HG02970 (cell line): Measurements from ENCODE around the gene ZNRF3.

Experiments used
- ATAC-seq: cut with Tn5 transposase; IDR thresholded peaks from one replicate; pipeline ENCODE4 v1.9.1; 2021; ENCODE audit warnings: mild to moderate bottlenecking, moderate library complexity, moderate number of reproducible peaks; ENCODE audit not compliant: unreplicated experiment, low FRiP score

Gene ZNRF3

DNA sequence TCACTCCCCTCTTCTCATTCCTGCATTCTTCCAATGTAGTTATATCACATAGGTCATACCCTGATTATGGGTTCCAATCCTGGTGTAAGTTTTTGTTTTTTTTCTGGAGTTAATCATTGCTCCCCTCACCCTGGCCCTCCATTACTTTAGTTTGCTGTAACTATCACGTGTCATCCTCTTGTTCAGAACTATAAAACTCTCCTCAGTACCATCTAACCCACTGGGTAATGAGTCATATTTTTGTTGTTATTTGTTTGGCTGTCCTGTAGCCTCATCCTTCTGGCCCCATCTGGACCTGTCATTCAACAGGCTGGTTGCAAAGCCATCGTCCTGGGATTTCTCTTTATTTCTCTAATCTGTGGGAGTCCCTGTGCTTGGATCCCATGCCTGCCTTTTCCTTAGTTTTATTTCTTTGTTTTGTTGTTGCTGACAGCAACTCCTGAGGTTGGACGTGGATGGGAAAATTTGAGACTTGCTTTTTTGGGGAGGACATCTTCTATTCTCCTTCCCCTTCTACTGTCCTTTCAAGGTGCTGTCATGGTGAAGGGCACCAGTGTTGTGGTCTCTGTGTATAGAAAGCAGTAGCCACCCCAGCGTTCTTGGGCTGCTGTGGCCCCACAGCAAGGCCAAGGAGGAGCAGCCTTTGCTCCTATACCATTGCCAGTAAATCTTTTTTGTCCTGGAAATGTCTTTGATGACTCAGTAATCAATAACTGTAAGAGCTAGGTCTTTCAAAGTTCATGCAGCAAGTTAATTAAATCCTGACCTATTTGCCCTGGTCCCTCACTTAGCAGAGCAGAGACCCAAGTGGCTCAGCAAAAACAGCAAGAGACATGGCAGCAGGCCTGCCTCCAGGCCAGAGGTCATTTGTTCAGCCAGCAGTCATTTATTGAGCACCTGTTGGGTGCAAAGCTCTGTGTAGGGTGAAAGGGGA lies 95.8 kb downstream of the ZNRF3 start:
- ATAC-seq = no peak

DNA sequence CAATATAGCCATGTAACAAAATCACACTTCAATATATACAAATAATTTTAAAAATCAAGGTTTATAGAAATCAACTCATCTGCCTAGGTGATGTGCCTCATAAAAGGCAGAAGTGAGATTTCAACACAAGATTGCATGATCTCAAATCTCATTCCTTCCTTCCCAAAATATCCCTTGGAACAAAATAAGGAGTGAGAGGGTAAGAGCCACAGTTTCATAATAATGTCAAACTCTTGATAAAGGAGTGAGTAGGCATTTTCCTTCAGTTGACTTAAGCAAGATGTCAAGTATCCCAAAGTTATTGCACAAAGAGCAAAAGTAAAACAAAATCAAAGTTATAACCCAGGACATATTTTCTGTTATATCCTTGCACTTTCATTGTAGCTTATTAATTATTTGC lies 97.0 kb downstream of the ZNRF3 start:
- no peak for ATAC-seq

GRCh38 chr22:28981818-28982499 lies 98.6 kb downstream of the ZNRF3 start:
- no peak for ATAC-seq

DNA sequence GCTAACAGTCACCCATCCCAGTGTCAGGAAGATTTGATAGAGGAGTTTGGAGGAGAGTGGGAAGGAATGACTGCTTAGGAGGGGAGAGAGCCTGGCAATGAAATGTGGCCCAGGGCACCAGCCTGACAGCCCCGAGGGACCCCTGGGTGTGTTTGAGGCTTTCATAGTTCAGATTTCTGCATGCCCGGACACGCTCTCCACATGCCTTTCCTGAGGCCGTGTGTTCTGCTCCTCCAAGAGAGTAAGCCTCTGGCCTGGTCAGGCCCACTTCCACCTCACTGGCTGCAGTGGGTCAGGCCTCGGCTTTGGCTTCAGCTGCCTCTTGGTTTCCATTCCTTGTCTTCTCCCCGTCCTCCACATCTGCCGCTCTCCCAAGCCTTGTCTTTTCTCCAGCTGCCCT lies 99.8 kb downstream of the ZNRF3 start:
- ATAC-seq = no peak

- no peak for ATAC-seq
These were observed 100.5 kb downstream of the ZNRF3 start for GRCh38 chr22:28983788-28984441.

DNA sequence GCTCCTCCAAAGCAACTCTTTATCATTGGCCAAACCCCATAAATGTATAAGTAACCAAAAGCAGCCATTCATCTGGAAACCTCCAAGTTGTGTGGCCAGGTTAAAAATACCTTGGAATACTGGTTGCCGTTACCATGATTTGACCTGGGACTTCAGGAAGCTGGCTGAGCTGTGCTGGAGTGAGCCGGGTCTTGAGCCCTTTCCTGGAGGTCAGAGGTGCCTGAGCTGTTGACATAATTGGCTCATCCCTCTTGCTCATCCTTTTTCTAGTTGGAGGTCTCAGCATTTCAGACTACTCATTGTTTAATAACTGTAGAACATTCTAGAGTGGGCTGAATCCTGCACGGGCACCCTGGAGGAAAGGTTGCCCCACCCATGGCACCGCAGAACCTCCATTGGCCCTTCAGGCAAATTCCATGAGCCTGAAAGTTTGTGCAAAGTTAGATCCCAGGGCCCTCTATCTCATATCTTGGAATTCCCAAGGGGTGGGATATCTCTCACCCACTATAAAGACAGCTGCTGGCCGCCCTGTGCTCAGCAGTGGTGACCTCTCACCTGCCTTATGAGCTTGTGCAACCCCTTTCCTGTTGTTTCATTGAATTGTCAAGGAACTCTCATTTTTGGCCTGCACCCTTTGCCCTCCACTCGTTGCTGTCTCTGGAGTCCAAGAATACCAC lies 101.2 kb downstream of the ZNRF3 start:
- no peak for ATAC-seq

DNA sequence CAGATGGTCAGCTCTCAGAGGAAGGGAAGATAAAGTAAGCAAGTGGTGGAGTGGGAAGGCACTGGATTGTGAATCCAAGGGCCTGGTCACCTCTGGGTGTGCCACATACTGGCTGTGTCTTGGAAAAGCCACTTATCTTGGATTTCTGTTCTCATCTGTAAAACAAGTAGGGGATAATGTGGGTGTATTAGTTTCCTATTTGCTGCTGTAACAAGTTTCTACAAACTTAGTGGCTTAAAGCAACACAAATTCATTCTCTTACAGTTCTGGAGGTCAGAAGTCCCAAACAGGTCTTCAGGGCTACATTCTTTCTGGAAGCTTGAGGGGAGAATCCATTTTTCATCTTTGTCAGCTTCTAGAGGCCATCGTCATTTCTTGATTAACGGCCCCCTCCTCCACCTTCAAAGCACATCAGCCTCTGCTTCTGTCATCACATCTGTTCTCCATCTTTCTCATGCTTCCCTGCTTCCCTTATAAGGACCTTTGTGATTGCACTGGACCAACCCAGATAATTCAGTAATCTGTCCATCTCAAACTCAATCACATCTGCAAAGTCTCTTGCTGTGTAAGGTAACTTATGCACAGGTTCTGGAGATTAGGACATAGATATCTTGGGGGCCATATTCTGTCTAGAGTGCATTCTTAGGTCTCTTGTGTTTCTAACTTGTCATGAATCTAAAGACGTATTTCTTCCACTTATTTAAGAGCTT lies 102.4 kb downstream of the ZNRF3 start:
- no peak for ATAC-seq

DNA sequence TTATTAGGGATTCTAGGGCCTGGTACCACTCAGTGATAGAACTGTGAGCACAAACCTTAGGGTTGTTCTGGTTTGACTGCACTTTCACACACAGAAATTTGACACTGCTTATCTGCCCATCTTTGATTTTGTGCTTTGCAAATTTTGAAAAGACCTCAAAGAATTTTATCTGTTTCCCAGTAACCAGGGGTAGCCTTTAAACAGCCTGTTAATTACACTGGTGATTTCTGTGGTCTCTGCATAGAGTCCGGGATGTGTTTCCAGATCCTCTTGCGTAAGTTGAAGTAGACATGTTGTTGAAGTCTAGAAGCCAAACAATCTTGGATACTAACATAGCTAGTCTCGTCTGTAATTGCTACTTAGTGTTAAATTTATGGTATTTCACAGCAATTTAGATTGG lies 103.0 kb downstream of the ZNRF3 start:
- no peak for ATAC-seq

DNA sequence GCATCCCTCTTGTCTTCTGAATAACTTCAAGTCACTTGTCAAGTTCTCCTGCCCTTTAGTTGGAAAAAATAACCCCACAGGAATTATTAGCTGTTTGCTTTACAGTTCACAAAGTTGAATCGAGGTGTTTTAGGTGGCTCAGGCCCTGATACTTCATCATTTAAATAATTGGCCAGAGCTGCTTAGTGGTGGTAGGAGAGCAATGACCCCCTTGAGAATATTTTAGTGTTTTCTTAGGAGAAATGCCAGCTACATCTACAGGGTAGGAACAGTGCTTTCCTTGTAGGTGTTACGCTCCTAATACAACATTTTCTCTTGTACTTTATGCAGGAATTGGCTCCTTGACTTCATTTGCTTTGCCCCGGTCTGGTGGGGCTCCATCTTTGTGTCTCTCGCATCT lies 105.1 kb downstream of the ZNRF3 start:
- ATAC-seq = no peak

- ATAC-seq = no peak
These were observed 105.7 kb downstream of the ZNRF3 start for GRCh38 chr22:28989035-28989464.

- no peak for ATAC-seq
These were observed 106.1 kb downstream of the ZNRF3 start for GRCh38 chr22:28989484-28989883.

DNA sequence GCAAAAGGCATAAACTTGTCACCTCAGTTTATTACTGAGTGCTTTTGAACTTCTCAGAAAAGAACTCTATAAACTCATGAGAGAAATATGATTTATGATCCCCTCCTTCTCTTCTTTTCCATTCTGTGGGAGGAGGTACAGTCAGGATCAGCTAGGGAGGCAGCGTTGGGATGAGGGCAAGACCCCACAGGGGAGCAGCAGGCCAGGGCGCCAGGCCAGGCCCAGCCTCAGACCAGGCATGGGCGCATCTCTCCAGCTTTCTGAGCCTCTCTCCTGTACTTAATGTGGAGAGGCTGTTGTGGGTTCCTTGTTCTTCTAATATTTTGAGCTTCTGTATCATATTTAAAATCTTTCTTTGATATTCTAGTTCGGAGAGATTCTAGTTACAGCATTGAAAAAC lies 106.5 kb downstream of the ZNRF3 start:
- ATAC-seq = no peak

GRCh38 chr22:28992565-28993356 lies 109.4 kb downstream of the ZNRF3 start:
- no peak for ATAC-seq

DNA sequence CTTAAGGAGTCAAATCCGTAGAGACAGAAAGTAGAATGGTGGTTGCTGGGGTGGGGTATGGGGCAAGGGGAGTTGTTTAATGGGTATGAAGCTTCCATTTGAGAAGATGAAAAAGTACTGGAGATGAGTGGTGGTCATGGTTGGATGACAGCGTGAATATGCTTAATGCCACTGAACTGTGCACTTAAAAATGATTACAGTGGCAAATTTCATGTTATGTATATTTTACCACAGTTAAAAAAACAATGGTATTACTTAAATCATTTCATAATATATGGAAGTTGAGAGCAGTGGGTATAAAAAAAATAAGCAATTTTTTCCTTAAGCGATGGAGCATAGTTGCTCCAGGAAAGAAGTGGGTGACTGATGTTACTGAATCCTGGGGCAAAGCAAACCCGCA lies 111.2 kb downstream of the ZNRF3 start:
- no peak for ATAC-seq

GRCh38 chr22:28995551-28995950 lies 112.2 kb downstream of the ZNRF3 start:
- no peak for ATAC-seq

- no peak for ATAC-seq
These were observed 114.0 kb downstream of the ZNRF3 start for GRCh38 chr22:28997342-28997741.

DNA sequence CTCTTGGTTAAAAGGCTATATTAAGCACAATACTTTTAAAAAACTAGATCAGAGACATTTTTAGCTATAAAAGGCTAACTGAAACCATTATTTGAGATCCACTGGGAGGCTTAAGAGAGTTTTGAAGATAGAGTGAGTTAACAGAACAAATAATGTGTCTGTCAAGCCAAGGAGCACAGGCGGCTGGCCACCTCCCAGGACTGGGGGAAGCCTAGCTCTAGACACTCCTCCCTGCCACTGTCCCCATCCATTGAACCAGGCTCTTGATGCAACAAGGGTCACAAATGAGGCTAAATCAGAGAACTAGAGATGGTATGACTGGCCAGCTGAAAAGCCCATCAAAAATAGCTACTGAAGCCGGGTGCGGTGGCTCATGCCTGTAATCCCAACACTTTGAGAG lies 115.3 kb downstream of the ZNRF3 start:
- no peak for ATAC-seq

GRCh38 chr22:28999510-28999909 lies 116.1 kb downstream of the ZNRF3 start:
- ATAC-seq = no peak

DNA sequence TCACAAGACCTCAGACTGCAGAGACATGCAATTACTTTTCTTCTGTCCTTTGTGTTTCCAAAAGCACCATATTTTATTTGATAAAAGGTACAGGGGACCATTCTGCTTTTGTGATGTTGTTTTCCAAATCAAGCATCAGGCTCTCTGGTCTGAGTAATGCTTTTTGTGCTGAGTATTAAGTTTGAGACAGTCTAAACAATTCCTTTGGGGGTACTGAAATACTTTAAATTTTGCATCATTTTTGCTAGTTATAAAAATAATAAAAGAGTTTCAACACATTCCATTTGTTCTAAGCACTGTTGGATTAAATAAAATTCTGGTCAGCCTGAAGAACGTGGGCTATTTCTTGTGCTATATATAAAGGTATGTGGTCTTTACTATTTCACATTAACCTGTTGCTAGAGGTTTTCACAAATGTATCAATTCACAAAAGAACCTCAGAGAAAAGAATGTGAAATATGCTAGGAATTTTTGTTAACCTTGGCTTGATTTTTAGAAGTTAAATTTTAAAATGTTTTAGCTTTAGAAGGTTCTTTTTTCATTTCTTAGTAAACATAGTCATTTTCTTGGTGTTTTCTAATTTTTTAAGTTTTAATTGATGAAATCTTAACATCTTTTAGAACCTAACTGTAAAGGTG lies 116.7 kb downstream of the ZNRF3 start:
- ATAC-seq = no peak
